HCT116 (cell line): Measurements from ENCODE around the gene PRICKLE2. TPM values are rescaled to one million over a fixed set of nuclear protein-coding genes. Genes with fewer than 3 reads are reported as not detected.

Experiments
- ATAC-seq: fragments of 200-7000 bp; cut with Tn5 transposase; 2 replicates; pipeline ENCODE4 v1.9.1; 2020; ENCODE audit warnings: mild to moderate bottlenecking, moderate library complexity
- BruUV-seq: library from RNA; stranded (reverse); fragments of 400-500 nt; replicated peaks from 2 replicates; lab custom pipeline; 2021; lab: Mats Ljungman, UMichigan
- CTCF ChIA-PET: fragments of 300-600 bp; sonication (Branson Sonifier 250); formaldehyde crosslinking; loops from one replicate; lab custom pipeline; 2021; ENCODE audit warnings: antibody characterized with exemption; lab: Charles Lee
- POLR2A ChIA-PET: fragments of 300-600, 350-600 bp; sonication (Branson Sonifier 250); formaldehyde crosslinking; loops from one replicate; lab custom pipeline; 2021; ENCODE audit warnings: antibody characterized with exemption; lab: Charles Lee
- RAD21 ChIA-PET, 2 experiments: fragments of 300-600 bp; sonication (Branson Sonifier 250); formaldehyde crosslinking; loops; one replicate each; lab custom pipeline; 2023; ENCODE audit warnings: low total read pairs in 2 of 2; ENCODE audit not compliant: uncharacterized antibody in 2 of 2, unreplicated experiment in 2 of 2, low non-redundant PET in 1 of 2; lab: Charles Lee
- DNase-seq: peaks from one replicate; pipeline ENCODE4 v3.0.0-alpha.2; 2010; ENCODE audit warnings: low read depth, low spot score
- H2AFZ ChIP-seq: fragments of 200-600 bp; shearing (Covaris generic), sonication (generic); 2 replicates; pipeline ENCODE4 v1.6.1; 2017; ENCODE audit warnings: low read depth, mixed run types, mixed read lengths, antibody characterized with exemption, low read length; ENCODE audit not compliant: poor library complexity, severe bottlenecking
- H3K27ac ChIP-seq: 2 replicates; pipeline ENCODE4 v1.5.1; 2012; ENCODE audit warnings: low read depth, low read length
- H3K27me3 ChIP-seq: fragments of 200-600 bp; sonication (generic); 2 replicates; pipeline ENCODE4 v1.6.1; 2016; ENCODE audit warnings: mixed run types, low read length, mixed read lengths; ENCODE audit not compliant: insufficient read depth
- H3K36me3 ChIP-seq, 2 experiments: fragments of 200-500 bp in 1 of 2; fragments of 200-600 bp in 1 of 2; sonication (Bioruptor generic) in 1 of 2; sonication (generic) in 1 of 2; 2 replicates each; pipeline versions ENCODE4 v1.5.1 to v1.6.1; 2014 to 2016; ENCODE audit warnings: low read length in 2 of 2, inconsistent platforms in 1 of 2, mixed read lengths in 1 of 2, mixed run types in 1 of 2; ENCODE audit not compliant: insufficient read depth in 2 of 2, control insufficient read depth in 1 of 2
- H3K4me1 ChIP-seq, 2 experiments: fragments of 200-600 bp in 1 of 2; sonication (generic) in 1 of 2; 2 replicates each; pipeline versions ENCODE4 v1.5.1 to v1.6.1; 2012 to 2017; ENCODE audit warnings: low read length in 2 of 2, inconsistent platforms in 1 of 2, mild to moderate bottlenecking in 1 of 2, mixed read lengths in 1 of 2, mixed run types in 1 of 2, moderate library complexity in 1 of 2; ENCODE audit not compliant: insufficient read depth in 2 of 2, control insufficient read depth in 1 of 2
- H3K4me2 ChIP-seq: fragments of 200-600 bp; sonication (generic); 2 replicates; pipeline ENCODE4 v1.6.1; 2017; ENCODE audit warnings: mixed run types, low read length, mixed read lengths
- H3K4me3 ChIP-seq, 2 experiments: fragments of 200-600 bp in 1 of 2; sonication (generic) in 1 of 2; replicated peaks in 1 of 2; 2 replicates each; pipeline ENCODE4 v1.5.1; 2011 to 2016; ENCODE audit warnings: low read length in 2 of 2, control low read depth in 1 of 2, low read depth in 1 of 2, mild to moderate bottlenecking in 1 of 2, mixed read lengths in 1 of 2, mixed run types in 1 of 2
- H3K79me2 ChIP-seq: fragments of 200-600 bp; sonication (generic); 2 replicates; pipeline ENCODE4 v1.6.1; 2017; ENCODE audit warnings: mild to moderate bottlenecking, mixed run types, low read length, moderate library complexity, mixed read lengths; ENCODE audit not compliant: insufficient read depth
- H3K9ac ChIP-seq: fragments of 200-600 bp; sonication (generic); 2 replicates; pipeline ENCODE4 v1.6.1; 2016; ENCODE audit warnings: low read length, mixed read lengths
- H3K9me2 ChIP-seq: fragments of 200-600 bp; sonication (generic), shearing (Covaris generic); 2 replicates; pipeline ENCODE4 v1.6.1; 2017; ENCODE audit warnings: mixed run types, mild to moderate bottlenecking, moderate library complexity; ENCODE audit not compliant: insufficient read depth
- H3K9me3 ChIP-seq, 2 experiments: fragments of 200-500 bp in 1 of 2; fragments of 200-600 bp in 1 of 2; sonication (Bioruptor generic) in 1 of 2; sonication (generic) in 1 of 2; 2 replicates each; pipeline ENCODE4 v1.6.1; 2014 to 2017; ENCODE audit warnings: low read length in 2 of 2, mixed read lengths in 2 of 2, inconsistent platforms in 1 of 2, low read depth in 1 of 2, mild to moderate bottlenecking in 1 of 2, mixed run types in 1 of 2, moderate library complexity in 1 of 2; ENCODE audit not compliant: control insufficient read depth in 1 of 2, insufficient read depth in 1 of 2
- H4K20me1 ChIP-seq: fragments of 200-600 bp; sonication (generic), shearing (Covaris generic); 2 replicates; pipeline ENCODE4 v1.6.1; 2017; ENCODE audit warnings: mixed run types, mild to moderate bottlenecking, moderate library complexity; ENCODE audit not compliant: insufficient read depth
- CBX3 ChIP-seq: IDR thresholded peaks from 2 replicates; pipeline ENCODE4 v1.6.1; 2012; ENCODE audit warnings: low read depth
- CEBPB ChIP-seq: IDR thresholded peaks from 2 replicates; pipeline ENCODE4 v1.6.1; 2012; ENCODE audit warnings: low read depth
- ELF1 ChIP-seq: IDR thresholded peaks from 2 replicates; pipeline ENCODE4 v1.6.1; 2012; ENCODE audit warnings: low read depth, borderline replicate concordance
- EZH2 ChIP-seq: fragments of 200-600 bp; sonication (generic); IDR thresholded peaks from 2 replicates; pipeline ENCODE4 v1.6.1; 2017; ENCODE audit warnings: antibody characterized with exemption, mixed run types
- EZH2phosphoT487 ChIP-seq: fragments of 200-600 bp; IDR thresholded peaks from 2 replicates; pipeline ENCODE4 v1.6.1; 2018; ENCODE audit warnings: antibody characterized with exemption, borderline replicate concordance
- POLR2A ChIP-seq: IDR thresholded peaks from 2 replicates; pipeline ENCODE4 v1.7.0; 2011; ENCODE audit warnings: borderline replicate concordance; ENCODE audit not compliant: insufficient read depth, insufficient read length; ENCODE audit errors: extremely low read depth
- SRF ChIP-seq: IDR thresholded peaks from 2 replicates; pipeline ENCODE4 v1.6.1; 2012; ENCODE audit warnings: low read depth
- ZFX ChIP-seq: fragments of 450-650 bp; IDR thresholded peaks from 2 replicates; pipeline ENCODE4 v1.6.1; 2017
- intact Hi-C: fragments of 100-400 bp; cut with micrococcal nuclease; formaldehyde crosslinking; loops from 2 replicates; pipeline ENCODE4 v1.10.0; 2022
- total RNA-seq: library from RNA; stranded (reverse); gene quantifications from one replicate; pipeline ENCODE4 v1.2.1, GENCODE V29; 2021; ENCODE audit not compliant: unreplicated experiment
- TF ChIP-seq, protein P1 (sequence below): IDR thresholded peaks from 2 replicates; pipeline ENCODE4 v1.6.1; 2012
- TF ChIP-seq, protein P2 (sequence below): IDR thresholded peaks from 2 replicates; pipeline ENCODE4 v1.6.1; 2011; ENCODE audit warnings: mild to moderate bottlenecking, low read length, moderate library complexity; ENCODE audit not compliant: insufficient replicate concordance; ENCODE audit errors: extremely low read depth

Gene PRICKLE2
- total RNA-seq, 1 experiment from 2014 or later, result 0.05 TPM

GRCh38 chr3:64058566-64058965 lies 166.7 kb downstream of the PRICKLE2 start (continued):
- TF ChIP-seq, protein P1, sequence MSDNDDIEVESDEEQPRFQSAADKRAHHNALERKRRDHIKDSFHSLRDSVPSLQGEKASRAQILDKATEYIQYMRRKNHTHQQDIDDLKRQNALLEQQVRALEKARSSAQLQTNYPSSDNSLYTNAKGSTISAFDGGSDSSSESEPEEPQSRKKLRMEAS, result no peak
- no peak for TF ChIP-seq ELF1
- TF ChIP-seq, all 23 proteins: peak for 0

GRCh38 chr3:64057231-64057630 lies 168.0 kb downstream of the PRICKLE2 start:
- Histone ChIP-seq H3K79me2 (no peaks in the 10 kb centered on the region), H3K9ac (no peak overlapping the region), H3K27ac (no peak overlapping the region), H2AFZ (no peak overlapping the region), H3K9me3 (no peaks in the 10 kb centered on the region), H3K9me2 (no peaks in the 10 kb centered on the region), H3K36me3 (no peaks in the 10 kb centered on the region), H3K4me1 (no peaks in the 10 kb centered on the region), H4K20me1 (no peaks in the 10 kb centered on the region), H3K4me3 (no peak overlapping the region), H3K27me3 (peaks cover 31% of the 10 kb centered on the region), H3K4me2 (no peak overlapping the region)
- no peak for TF ChIP-seq EZH2phosphoT487
- no peak for TF ChIP-seq POLR2A
- no peak for TF ChIP-seq CEBPB
- TF ChIP-seq ZFX, result no peak
- TF ChIP-seq, protein P2, sequence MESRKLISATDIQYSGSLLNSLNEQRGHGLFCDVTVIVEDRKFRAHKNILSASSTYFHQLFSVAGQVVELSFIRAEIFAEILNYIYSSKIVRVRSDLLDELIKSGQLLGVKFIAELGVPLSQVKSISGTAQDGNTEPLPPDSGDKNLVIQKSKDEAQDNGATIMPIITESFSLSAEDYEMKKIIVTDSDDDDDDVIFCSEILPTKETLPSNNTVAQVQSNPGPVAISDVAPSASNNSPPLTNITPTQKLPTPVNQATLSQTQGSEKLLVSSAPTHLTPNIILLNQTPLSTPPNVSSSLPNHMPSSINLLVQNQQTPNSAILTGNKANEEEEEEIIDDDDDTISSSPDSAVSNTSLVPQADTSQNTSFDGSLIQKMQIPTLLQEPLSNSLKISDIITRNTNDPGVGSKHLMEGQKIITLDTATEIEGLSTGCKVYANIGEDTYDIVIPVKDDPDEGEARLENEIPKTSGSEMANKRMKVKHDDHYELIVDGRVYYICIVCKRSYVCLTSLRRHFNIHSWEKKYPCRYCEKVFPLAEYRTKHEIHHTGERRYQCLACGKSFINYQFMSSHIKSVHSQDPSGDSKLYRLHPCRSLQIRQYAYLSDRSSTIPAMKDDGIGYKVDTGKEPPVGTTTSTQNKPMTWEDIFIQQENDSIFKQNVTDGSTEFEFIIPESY, result no peak
- no peak for TF ChIP-seq EZH2
- TF ChIP-seq SRF, result no peak
- TF ChIP-seq CBX3, result no peak
- TF ChIP-seq ELF1, result no peak
- intact Hi-C loops, result no loop called here
- no TSS peak for BruUV-seq
- RAD21 ChIA-PET, result no interaction called here
- no peak for ATAC-seq
- POLR2A ChIA-PET, result no interaction called here
- no peak for DNase-seq
- CTCF ChIA-PET, result no interaction called here
